Measurements from ENCODE around the gene ISM2. TPM values are rescaled to one million over a fixed set of nuclear protein-coding genes. Genes with fewer than 3 reads are reported as not detected.

The ISM2 gene
- total and polyA plus RNA-seq, 2 of the 13 experiments (the other 11 are each of a cell fraction or from before 2014, with no cell fraction given), result 1.8 to 40.7 TPM

DNA sequence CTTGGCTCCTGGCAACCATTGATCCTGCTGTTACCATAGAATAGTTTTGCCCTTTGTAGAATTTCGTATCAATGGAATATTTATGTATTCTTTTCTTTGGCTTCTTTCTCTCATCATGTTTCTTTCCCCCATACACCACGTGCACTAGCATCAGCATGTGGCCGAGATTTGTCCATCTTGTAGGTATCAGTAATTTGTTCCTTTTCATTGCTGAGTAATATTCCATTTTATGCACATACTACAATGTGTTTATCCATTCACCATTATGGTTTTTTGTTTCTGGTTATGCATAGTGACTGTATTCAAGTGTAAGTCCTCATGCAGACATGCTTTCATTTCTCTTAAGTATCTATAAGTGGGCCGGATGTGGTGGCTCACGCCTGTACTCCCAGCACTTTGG, 4.5 kb upstream of the ISM2 start (continued):
- TF ChIP-seq ZNF607 (CRISPR knock-in tag; IDR thresholded peaks at IDR 0.05; ENCODE audit: borderline replicate concordance) (no peak), PITX1 (CRISPR knock-in tag; IDR thresholded peaks at IDR 0.05) (no peak), NCOA1 (CRISPR knock-in tag; IDR thresholded peaks at IDR 0.05) (no peak)
- TF ChIP-seq, protein P1, sequence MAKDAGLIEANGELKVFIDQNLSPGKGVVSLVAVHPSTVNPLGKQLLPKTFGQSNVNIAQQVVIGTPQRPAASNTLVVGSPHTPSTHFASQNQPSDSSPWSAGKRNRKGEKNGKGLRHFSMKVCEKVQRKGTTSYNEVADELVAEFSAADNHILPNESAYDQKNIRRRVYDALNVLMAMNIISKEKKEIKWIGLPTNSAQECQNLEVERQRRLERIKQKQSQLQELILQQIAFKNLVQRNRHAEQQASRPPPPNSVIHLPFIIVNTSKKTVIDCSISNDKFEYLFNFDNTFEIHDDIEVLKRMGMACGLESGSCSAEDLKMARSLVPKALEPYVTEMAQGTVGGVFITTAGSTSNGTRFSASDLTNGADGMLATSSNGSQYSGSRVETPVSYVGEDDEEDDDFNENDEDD (CRISPR knock-in tag; IDR thresholded peaks at IDR 0.05; ENCODE audit: borderline replicate concordance), result no peak
- TF ChIP-seq, protein P2, sequence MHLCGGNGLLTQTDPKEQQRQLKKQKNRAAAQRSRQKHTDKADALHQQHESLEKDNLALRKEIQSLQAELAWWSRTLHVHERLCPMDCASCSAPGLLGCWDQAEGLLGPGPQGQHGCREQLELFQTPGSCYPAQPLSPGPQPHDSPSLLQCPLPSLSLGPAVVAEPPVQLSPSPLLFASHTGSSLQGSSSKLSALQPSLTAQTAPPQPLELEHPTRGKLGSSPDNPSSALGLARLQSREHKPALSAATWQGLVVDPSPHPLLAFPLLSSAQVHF (CRISPR knock-in tag; IDR thresholded peaks at IDR 0.05), result no peak

DNA sequence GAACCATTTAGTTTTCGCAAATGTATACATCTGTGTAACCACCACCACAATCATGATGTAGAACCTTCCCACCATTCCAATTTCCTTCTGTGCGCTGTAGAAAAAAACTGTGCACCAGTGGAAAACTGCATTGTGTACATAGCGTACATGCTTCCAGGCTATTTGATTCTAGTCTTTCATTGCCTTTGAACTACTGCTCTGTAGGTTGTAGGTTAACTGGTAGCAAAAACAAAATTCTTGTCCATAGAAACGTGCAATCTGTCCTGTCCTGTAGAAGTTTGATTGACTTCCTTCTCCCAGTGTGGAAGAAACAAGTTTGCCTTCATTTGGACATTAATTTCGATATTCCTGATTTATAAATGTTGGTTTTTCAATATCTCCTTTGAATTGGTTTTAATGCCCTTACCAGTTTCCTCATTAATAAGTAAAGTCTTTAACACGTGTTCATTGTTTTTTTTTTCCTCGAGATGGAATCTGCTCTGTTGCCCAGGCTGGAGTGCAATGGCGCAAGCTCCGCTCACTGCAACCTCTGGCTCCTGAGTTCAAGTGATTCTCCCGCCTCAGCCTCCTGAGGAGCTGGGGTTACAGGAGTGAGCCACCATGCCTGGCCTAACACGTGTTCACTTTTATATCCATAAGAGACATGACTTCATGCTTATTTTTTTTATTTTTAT, 3.6 kb upstream of the ISM2 start:
- no peaks in the 10 kb centered on the region for H3K9me3 ChIP-seq (ENCODE audit: low read length)
- CTCF ChIA-PET (ENCODE audit: low intra/inter-chr PET ratio, low total read pairs), result no interaction called here
- TF ChIP-seq NFYC (CRISPR knock-in tag; IDR thresholded peaks at IDR 0.05) (no peak), ZNF232 (CRISPR knock-in tag; IDR thresholded peaks at IDR 0.05; ENCODE audit: borderline replicate concordance) (peak; percentile 64; the same call in 1 of the 2 replicates), NR2F6 (IDR thresholded peaks at IDR 0.05) (peak; percentile 48), NR2F6 (CRISPR knock-in tag; IDR thresholded peaks at IDR 0.05) (no peak)
- TF ChIP-seq, protein P3, sequence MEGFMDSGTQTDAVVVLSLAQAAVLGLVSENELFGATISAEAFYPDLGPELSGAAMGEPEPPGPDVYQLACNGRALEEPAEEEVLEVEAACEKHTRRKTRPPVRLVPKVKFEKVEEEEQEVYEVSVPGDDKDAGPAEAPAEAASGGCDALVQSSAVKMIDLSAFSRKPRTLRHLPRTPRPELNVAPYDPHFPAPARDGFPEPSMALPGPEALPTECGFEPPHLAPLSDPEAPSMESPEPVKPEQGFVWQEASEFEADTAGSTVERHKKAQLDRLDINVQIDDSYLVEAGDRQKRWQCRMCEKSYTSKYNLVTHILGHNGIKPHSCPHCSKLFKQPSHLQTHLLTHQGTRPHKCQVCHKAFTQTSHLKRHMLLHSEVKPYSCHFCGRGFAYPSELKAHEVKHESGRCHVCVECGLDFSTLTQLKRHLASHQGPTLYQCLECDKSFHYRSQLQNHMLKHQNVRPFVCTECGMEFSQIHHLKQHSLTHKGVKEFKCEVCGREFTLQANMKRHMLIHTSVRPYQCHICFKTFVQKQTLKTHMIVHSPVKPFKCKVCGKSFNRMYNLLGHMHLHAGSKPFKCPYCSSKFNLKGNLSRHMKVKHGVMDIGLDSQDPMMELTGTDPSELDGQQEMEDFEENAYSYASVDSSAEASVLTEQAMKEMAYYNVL (CRISPR knock-in tag; IDR thresholded peaks at IDR 0.05; ENCODE audit: borderline replicate concordance), result peak; percentile 73; the same call in 1 of the 2 replicates
- TF ChIP-seq, protein P4, sequence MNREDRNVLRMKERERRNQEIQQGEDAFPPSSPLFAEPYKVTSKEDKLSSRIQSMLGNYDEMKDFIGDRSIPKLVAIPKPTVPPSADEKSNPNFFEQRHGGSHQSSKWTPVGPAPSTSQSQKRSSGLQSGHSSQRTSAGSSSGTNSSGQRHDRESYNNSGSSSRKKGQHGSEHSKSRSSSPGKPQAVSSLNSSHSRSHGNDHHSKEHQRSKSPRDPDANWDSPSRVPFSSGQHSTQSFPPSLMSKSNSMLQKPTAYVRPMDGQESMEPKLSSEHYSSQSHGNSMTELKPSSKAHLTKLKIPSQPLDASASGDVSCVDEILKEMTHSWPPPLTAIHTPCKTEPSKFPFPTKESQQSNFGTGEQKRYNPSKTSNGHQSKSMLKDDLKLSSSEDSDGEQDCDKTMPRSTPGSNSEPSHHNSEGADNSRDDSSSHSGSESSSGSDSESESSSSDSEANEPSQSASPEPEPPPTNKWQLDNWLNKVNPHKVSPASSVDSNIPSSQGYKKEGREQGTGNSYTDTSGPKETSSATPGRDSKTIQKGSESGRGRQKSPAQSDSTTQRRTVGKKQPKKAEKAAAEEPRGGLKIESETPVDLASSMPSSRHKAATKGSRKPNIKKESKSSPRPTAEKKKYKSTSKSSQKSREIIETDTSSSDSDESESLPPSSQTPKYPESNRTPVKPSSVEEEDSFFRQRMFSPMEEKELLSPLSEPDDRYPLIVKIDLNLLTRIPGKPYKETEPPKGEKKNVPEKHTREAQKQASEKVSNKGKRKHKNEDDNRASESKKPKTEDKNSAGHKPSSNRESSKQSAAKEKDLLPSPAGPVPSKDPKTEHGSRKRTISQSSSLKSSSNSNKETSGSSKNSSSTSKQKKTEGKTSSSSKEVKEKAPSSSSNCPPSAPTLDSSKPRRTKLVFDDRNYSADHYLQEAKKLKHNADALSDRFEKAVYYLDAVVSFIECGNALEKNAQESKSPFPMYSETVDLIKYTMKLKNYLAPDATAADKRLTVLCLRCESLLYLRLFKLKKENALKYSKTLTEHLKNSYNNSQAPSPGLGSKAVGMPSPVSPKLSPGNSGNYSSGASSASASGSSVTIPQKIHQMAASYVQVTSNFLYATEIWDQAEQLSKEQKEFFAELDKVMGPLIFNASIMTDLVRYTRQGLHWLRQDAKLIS (CRISPR knock-in tag; IDR thresholded peaks at IDR 0.05), result 0 out of 2 replicates have a peak, but pooled peaks have one; percentile 26
- TF ChIP-seq, protein P5, sequence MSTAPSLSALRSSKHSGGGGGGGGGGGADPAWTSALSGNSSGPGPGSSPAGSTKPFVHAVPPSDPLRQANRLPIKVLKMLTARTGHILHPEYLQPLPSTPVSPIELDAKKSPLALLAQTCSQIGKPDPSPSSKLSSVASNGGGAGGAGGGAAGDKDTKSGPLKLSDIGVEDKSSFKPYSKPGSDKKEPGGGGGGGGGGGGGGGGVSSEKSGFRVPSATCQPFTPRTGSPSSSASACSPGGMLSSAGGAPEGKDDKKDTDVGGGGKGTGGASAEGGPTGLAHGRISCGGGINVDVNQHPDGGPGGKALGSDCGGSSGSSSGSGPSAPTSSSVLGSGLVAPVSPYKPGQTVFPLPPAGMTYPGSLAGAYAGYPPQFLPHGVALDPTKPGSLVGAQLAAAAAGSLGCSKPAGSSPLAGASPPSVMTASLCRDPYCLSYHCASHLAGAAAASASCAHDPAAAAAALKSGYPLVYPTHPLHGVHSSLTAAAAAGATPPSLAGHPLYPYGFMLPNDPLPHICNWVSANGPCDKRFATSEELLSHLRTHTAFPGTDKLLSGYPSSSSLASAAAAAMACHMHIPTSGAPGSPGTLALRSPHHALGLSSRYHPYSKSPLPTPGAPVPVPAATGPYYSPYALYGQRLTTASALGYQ (CRISPR knock-in tag; IDR thresholded peaks at IDR 0.05), result peak; percentile 67; the same call in 1 of the 2 replicates

More for the DNA sequence above, 3.6 kb upstream of the ISM2 start:
- no TSS peak for BruUV-seq (replicated peaks)
- FAIRE-seq (peak; percentile 94), DNase-seq (ENCODE audit: low spot score) (peak; percentile 88), ATAC-seq (peak; percentile 68)
- Histone ChIP-seq H2AFZ (ENCODE audit: low read length) (no peak overlapping the region), H3K9ac (ENCODE audit: insufficient read depth, low read depth, low read length) (peak overlapping the region; percentile 53), H3K4me1 (ENCODE audit: insufficient read depth, low read length) (peaks cover 65% of the 10 kb centered on the region), H3K27me3 (ENCODE audit: control insufficient read depth in 1 of 2, insufficient read depth in 2 of 2, low read length in 2 of 2) (no peaks in the 10 kb centered on the region; a peak in 1 of 5 replicates), H3K79me2 (ENCODE audit: insufficient read depth, low read length) (peaks cover 7% of the 10 kb centered on the region), H3K4me3 (replicated peaks in 1 of 3; ENCODE audit: insufficient read depth in 1 of 3, low read depth in 2 of 3, low read length in 3 of 3) (peak overlapping the region in 1 of 3 experiments; percentile 9; a peak in 1 of 6 replicates), H4K20me1 (ENCODE audit: insufficient read depth, low read length) (no peaks in the 10 kb centered on the region), H3K4me2 (ENCODE audit: low read depth, low read length) (peak overlapping the region; percentile 68), H3K27ac (ENCODE audit: extremely low read length, insufficient read depth, low read length) (peak overlapping the region; percentile 92), H3K36me3 (replicated peaks in 1 of 2; ENCODE audit: control insufficient read depth in 1 of 2, insufficient read depth in 2 of 2, low read length in 2 of 2) (no peaks in the 10 kb centered on the region)
- POLR2A ChIA-PET, result no interaction called here
- intact Hi-C loops (cut with micrococcal nuclease; ENCODE audit: unreplicated experiment) (loop anchor here (5.0 kb wide), 1 partner anchor 540 kb away; no protein-coding TSS in a partner anchor), in situ Hi-C loops (cut with HindIII; ENCODE audit: extremely low pct_ligation_motif_present, low pct_unique_long_range_greater_than_20kb) (no loop called here)
- 11% methylated on average over 11 of the region's 11 CpGs for WGBS (ENCODE audit: low lambda C conversion rate)

Data from HepG2 (cell line).